Lower leg skin (tissue), 4 donors: ENCODE data around the gene AKTIP. TPM values are rescaled to one million over a fixed set of nuclear protein-coding genes. Genes with fewer than 3 reads are reported as not detected.

Experiments used
- DNase-seq, 2 donors: peaks; one replicate each; pipeline ENCODE4 v3.0.0-alpha.2; 2019; ENCODE audit warnings: low spot score in 2 of 2
- H3K4me3 ChIP-seq: fragments of 200-600 bp; sonication (generic); 2 replicates; pipeline ENCODE4 v1.5.1; 2017; ENCODE audit warnings: mild to moderate bottlenecking, low read depth; ENCODE audit not compliant: poor library complexity, severe bottlenecking
- POLR2A ChIP-seq, 2 donors: fragments of 450-650 bp; IDR thresholded peaks; one replicate each; pipeline ENCODE4 v1.6.1; 2016 to 2017; ENCODE audit warnings: antibody characterized with exemption in 2 of 2, mild to moderate bottlenecking in 1 of 2, moderate library complexity in 1 of 2
- WGBS, 2 donors: methylation state at CpG; one replicate each; pipeline ENCODE4 v1.1.5; 2018; 5-methylcytosine and 5-hydroxymethylcytosine counted together
- intact Hi-C: fragments of 100-400 bp; cut with DNase I; formaldehyde crosslinking; loops from one replicate; pipeline ENCODE4 v1.15.0; 2023; ENCODE audit warnings: low total_unique reads
- total RNA-seq, 4 donors: library from RNA; depleted of rRNA; stranded (reverse); fragments of >200 nt; gene quantifications; one replicate each; pipeline ENCODE4 v1.1.0, GENCODE V29; 2016
- TF ChIP-seq, protein P1 (sequence below), 3 donors: fragments of 450-650 bp; IDR thresholded peaks; one replicate each; pipeline ENCODE4 v1.5.1; 2016; ENCODE audit warnings: antibody characterized with exemption in 3 of 3, mild to moderate bottlenecking in 3 of 3, moderate library complexity in 2 of 3

The AKTIP gene
- total RNA-seq, 4 donors from 2014 or later: 30.9 to 90.9 (median 59.9) TPM

- no peak for TF ChIP-seq POLR2A (IDR thresholded peaks at IDR 0.05)
- TF ChIP-seq, protein P1, sequence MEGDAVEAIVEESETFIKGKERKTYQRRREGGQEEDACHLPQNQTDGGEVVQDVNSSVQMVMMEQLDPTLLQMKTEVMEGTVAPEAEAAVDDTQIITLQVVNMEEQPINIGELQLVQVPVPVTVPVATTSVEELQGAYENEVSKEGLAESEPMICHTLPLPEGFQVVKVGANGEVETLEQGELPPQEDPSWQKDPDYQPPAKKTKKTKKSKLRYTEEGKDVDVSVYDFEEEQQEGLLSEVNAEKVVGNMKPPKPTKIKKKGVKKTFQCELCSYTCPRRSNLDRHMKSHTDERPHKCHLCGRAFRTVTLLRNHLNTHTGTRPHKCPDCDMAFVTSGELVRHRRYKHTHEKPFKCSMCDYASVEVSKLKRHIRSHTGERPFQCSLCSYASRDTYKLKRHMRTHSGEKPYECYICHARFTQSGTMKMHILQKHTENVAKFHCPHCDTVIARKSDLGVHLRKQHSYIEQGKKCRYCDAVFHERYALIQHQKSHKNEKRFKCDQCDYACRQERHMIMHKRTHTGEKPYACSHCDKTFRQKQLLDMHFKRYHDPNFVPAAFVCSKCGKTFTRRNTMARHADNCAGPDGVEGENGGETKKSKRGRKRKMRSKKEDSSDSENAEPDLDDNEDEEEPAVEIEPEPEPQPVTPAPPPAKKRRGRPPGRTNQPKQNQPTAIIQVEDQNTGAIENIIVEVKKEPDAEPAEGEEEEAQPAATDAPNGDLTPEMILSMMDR (IDR thresholded peaks at IDR 0.05): no peak
- no peak overlapping the region for H3K4me3 ChIP-seq
- 96 to 97% methylated on average over 5 of the region's 5 CpGs for WGBS, 2 donors
- intact Hi-C loops: no loop called here
- no peak for DNase-seq
Observed at GRCh38 chr16:53453928-53454327, 49.1 kb downstream of the AKTIP start.

GRCh38 chr16:53449816-53450517, 53.0 kb downstream of the AKTIP start:
- no peak for TF ChIP-seq POLR2A (IDR thresholded peaks at IDR 0.05)
- TF ChIP-seq, protein P1 (IDR thresholded peaks at IDR 0.05): no peak
- intact Hi-C loops: no loop called here
- 81 to 86% methylated on average over 4 of the region's 4 CpGs for WGBS, 2 donors
- no peak overlapping the region for H3K4me3 ChIP-seq
- no peak for DNase-seq

GRCh38 chr16:53446090-53446489, 56.9 kb downstream of the AKTIP start:
- WGBS, 2 donors: 88 to 90% methylated on average over 3 of the region's 3 CpGs
- TF ChIP-seq POLR2A (IDR thresholded peaks at IDR 0.05): no peak
- TF ChIP-seq, protein P1 (IDR thresholded peaks at IDR 0.05): no peak
- intact Hi-C loops: no loop called here

GRCh38 chr16:53445534-53445933, 57.5 kb downstream of the AKTIP start:
- WGBS, 2 donors: 97 to 98% methylated on average over 5 of the region's 5 CpGs
- TF ChIP-seq POLR2A (IDR thresholded peaks at IDR 0.05): no peak
- TF ChIP-seq, protein P1 (IDR thresholded peaks at IDR 0.05): no peak
- H3K4me3 ChIP-seq: no peak overlapping the region
- DNase-seq: no peak
- intact Hi-C loops: no loop called here

More at GRCh38 chr16:53446090-53446489, 56.9 kb downstream of the AKTIP start:
- DNase-seq: no peak
- no peak overlapping the region for H3K4me3 ChIP-seq

Other genes with a start within 250 kb of the AKTIP start
- gene RBL2, start 68.7 kb downstream of the AKTIP start, total RNA-seq: 10 to 100 TPM; 66.7 to 85.7 (median 75.2) TPM
- gene RPGRIP1L, start 200.7 kb upstream of the AKTIP start, total RNA-seq: 1 to 10 TPM; 1.2 to 6.1 (median 2.3) TPM
- gene FTO, start 200.9 kb upstream of the AKTIP start, total RNA-seq: 10 to 100 TPM; 61.2 to 88.2 (median 64.1) TPM